Measurements from ENCODE around the gene CCDC196. TPM values are rescaled to one million over a fixed set of nuclear protein-coding genes. Genes with fewer than 3 reads are reported as not detected.

The CCDC196 gene
- total and polyA plus RNA-seq, 4 donors: not detected

Other genes with a start within 250 kb of the CCDC196 start
- 10 to 100 TPM; 31.1 to 57.6 TPM for gene GPHN, start 21.8 kb downstream of the CCDC196 start, total RNA-seq
- gene GPHN, start 21.8 kb downstream of the CCDC196 start, polyA plus RNA-seq: 10 to 100 TPM in 1 of 2 donors, 1 to 10 TPM in 1; 9.1 to 36.8 TPM

All from lung (tissue), 4 donors.